Measurements from ENCODE around the gene SMAD4. TPM values are rescaled to one million over a fixed set of nuclear protein-coding genes. Genes with fewer than 3 reads are reported as not detected.

The SMAD4 gene
- total and polyA plus RNA-seq, 2 donors (not counting 1 experiment from before 2014, with no cell fraction given) = 34.8 to 136 TPM

DNA sequence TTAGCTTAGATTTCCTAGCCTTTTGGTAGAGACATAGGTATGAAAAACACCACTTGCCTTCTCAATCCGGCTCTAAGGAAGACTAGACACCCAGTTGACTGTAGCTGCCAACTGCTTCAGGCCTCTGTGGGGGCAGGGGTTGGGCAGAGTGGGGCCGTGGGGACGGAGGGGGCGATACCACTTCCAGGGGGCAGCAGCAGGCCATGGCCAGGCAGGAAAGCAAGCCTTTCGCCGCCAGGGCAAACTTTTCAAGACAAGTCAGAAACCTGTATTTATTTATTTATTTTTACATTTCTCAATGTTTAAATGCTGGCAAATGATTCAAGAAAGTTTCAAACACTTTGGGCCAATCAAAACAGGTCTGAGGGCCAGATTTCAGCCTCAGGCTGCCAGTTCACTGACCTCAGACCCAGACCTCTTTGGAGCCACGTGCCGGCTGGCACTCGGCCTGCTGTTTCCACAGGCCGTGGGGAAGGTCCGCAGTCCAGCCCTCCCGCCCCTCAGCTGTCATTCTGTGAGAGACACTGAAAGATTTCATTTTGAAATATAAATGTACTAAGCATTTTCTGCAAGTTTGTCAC, 103.7 kb downstream of the SMAD4 start:
- CTCF ChIA-PET = interaction anchor here (0.6 to 1.2 kb wide), 2 partner anchors 62 to 1323 kb away, joined by 3 to 4 read pairs; no protein-coding TSS in a partner anchor

More for the DNA sequence above, 103.7 kb downstream of the SMAD4 start:
- H3K4me2 ChIP-seq (replicated peaks; ENCODE audit: low read depth, low read length, poor library complexity, severe bottlenecking) = no peak overlapping the region
- H3K27me3 ChIP-seq (replicated peaks in 1 of 4; ENCODE audit: control extremely low read depth in 1 of 4, control insufficient read depth in 3 of 4, insufficient read depth in 4 of 4, low read length in 3 of 4) = no peaks in the 10 kb centered on the region
- TF ChIP-seq EZH2 (IDR thresholded peaks at IDR 0.05; ENCODE audit: borderline replicate concordance, insufficient read depth, low read depth, low read length, poor library complexity, severe bottlenecking) = no peak
- no peak for TF ChIP-seq CTCF (IDR thresholded peaks at IDR 0.05)
- H4K20me1 ChIP-seq (ENCODE audit: control insufficient read depth, insufficient read depth, low read length, poor library complexity, severe bottlenecking) = no peaks in the 10 kb centered on the region
- H3K79me2 ChIP-seq (ENCODE audit: control insufficient read depth, insufficient read depth, low read length) = no peaks in the 10 kb centered on the region
- DNase-seq = no peak
- no peaks in the 10 kb centered on the region for H3K36me3 ChIP-seq (replicated peaks in 1 of 2; ENCODE audit: control extremely low read depth in 1 of 2, control insufficient read depth in 1 of 2, extremely low read depth in 1 of 2, insufficient read depth in 2 of 2, low read length in 1 of 2)
- H3K4me3 Mint-ChIP-seq = no peak overlapping the region
- no peak for ATAC-seq (ENCODE audit: low read depth)
- H3K4me1 ChIP-seq (ENCODE audit: control insufficient read depth in 2 of 2, insufficient read depth in 2 of 2, low read length in 2 of 2) = peaks cover 0 to 10% of the 10 kb centered on the region in 2 donors
- no peaks in the 10 kb centered on the region for H3K9me3 ChIP-seq (ENCODE audit: control extremely low read depth in 1 of 3, control insufficient read depth in 2 of 3, insufficient read depth in 1 of 3, low read length in 2 of 3)
- H3K4me1 Mint-ChIP-seq = peaks cover 8% of the 10 kb centered on the region
- no peaks in the 10 kb centered on the region for H3K9me3 Mint-ChIP-seq (ENCODE audit: insufficient read depth)
- POLR2A ChIA-PET = no interaction called here
- intact Hi-C loops (cut with micrococcal nuclease) = no loop called here
- no peak overlapping the region for H3K27ac ChIP-seq (ENCODE audit: low read length in 2 of 2)
- no peak overlapping the region for H3K4me3 ChIP-seq (ENCODE audit: control extremely low read depth in 1 of 5, extremely low read depth in 1 of 5, insufficient read depth in 1 of 5, low read depth in 2 of 5, low read length in 4 of 5)
- no peak overlapping the region for H3K9ac ChIP-seq (ENCODE audit: low read length)
- no peaks in the 10 kb centered on the region for H3K27me3 Mint-ChIP-seq
- H3K27ac Mint-ChIP-seq = no peak overlapping the region
- H2AFZ ChIP-seq (ENCODE audit: insufficient read depth, low read depth, low read length, poor library complexity, severe bottlenecking) = no peak overlapping the region
- WGBS (ENCODE audit: insufficient coverage) = 96% methylated on average over 8 of the region's 12 CpGs

Other genes starting within 250 kb of the SMAD4 start
- gene MRO, start 210.2 kb upstream of the SMAD4 start, total RNA-seq = not detected in 2 replicates
- gene MRO, start 210.2 kb upstream of the SMAD4 start, polyA plus RNA-seq = not detected in 2 replicates
- gene ME2, start 151.1 kb upstream of the SMAD4 start, total RNA-seq = 55.4 and 57.8 TPM in 2 replicates
- gene ME2, start 151.1 kb upstream of the SMAD4 start, polyA plus RNA-seq = 28.4 and 33.7 TPM in 2 replicates
- 9.9 and 10.0 TPM in 2 replicates for gene ELAC1, start 62.2 kb upstream of the SMAD4 start, total RNA-seq
- gene ELAC1, start 62.2 kb upstream of the SMAD4 start, polyA plus RNA-seq = 3.8 and 4.5 TPM in 2 replicates
- gene MEX3C, start 167.5 kb downstream of the SMAD4 start, total RNA-seq = 92.4 and 93.9 TPM in 2 replicates
- 29.1 and 35.3 TPM in 2 replicates for gene MEX3C, start 167.5 kb downstream of the SMAD4 start, polyA plus RNA-seq